GM10266 (cell line): ENCODE data around the gene BPHL.

Experiments
- DNase-seq: peaks from one replicate; pipeline ENCODE4 v3.0.0; 2012; ENCODE audit errors: extremely low spot score
- TF ChIP-seq, protein P1 (sequence below): IDR thresholded peaks from 2 replicates; pipeline ENCODE4 v1.5.1; 2012; ENCODE audit warnings: mild to moderate bottlenecking, low read depth; ENCODE audit not compliant: control insufficient read depth, insufficient read depth; ENCODE audit errors: missing control alignments

The BPHL gene

DNA sequence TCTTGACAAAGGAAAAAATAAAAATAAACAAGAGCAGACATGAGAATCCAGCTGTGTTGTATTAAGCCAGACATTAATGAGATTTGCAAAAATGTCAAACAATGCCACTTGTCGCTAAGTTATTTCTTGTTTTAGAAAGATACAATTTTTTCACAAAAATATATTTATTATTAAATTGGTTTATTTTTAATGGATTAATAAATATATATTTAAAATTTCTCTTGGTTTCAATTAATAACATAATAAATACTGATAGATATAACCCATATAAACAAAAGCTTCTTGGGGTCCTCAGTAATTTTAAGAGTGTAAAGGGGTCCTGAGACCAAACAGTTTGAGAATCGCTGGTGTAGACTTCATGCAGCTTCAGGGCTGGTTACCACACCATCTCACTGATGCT, 82.9 kb downstream of the BPHL start:
- no peak for DNase-seq
- TF ChIP-seq, protein P1, sequence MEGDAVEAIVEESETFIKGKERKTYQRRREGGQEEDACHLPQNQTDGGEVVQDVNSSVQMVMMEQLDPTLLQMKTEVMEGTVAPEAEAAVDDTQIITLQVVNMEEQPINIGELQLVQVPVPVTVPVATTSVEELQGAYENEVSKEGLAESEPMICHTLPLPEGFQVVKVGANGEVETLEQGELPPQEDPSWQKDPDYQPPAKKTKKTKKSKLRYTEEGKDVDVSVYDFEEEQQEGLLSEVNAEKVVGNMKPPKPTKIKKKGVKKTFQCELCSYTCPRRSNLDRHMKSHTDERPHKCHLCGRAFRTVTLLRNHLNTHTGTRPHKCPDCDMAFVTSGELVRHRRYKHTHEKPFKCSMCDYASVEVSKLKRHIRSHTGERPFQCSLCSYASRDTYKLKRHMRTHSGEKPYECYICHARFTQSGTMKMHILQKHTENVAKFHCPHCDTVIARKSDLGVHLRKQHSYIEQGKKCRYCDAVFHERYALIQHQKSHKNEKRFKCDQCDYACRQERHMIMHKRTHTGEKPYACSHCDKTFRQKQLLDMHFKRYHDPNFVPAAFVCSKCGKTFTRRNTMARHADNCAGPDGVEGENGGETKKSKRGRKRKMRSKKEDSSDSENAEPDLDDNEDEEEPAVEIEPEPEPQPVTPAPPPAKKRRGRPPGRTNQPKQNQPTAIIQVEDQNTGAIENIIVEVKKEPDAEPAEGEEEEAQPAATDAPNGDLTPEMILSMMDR = no peak
